B cell (primary cell): Measurements from ENCODE around the gene TNFRSF1B. TPM values are rescaled to one million over a fixed set of nuclear protein-coding genes. Genes with fewer than 3 reads are reported as not detected.
A peak's percentile ranks its signal among the peaks of the same experiment; 100 is the strongest.

Source experiments
- ATAC-seq: fragments of 200-7000 bp; cut with Tn5 transposase; one replicate; pipeline ENCODE4 v1.10.0; 2021; ENCODE audit warnings: low read depth, mild to moderate bottlenecking, moderate number of reproducible peaks, moderate library complexity
- CTCF ChIA-PET: fragments of 350-600 bp; sonication (Branson Sonifier 250); formaldehyde crosslinking; loops from one replicate; lab custom pipeline; 2021; ENCODE audit warnings: antibody characterized with exemption, inconsistent platforms; lab: Charles Lee
- POLR2A ChIA-PET: fragments of 350-600 bp; sonication (Branson Sonifier 250); formaldehyde crosslinking; loops from one replicate; lab custom pipeline; 2021; ENCODE audit warnings: antibody characterized with exemption; lab: Charles Lee
- DNase-seq: peaks from one replicate; pipeline ENCODE4 v3.0.0; 2013
- H2AFZ ChIP-seq: 2 replicates; pipeline ENCODE4 v1.6.1; 2012; ENCODE audit warnings: mild to moderate bottlenecking, low read depth, low read length; ENCODE audit not compliant: insufficient read depth, poor library complexity, severe bottlenecking
- H3K27ac ChIP-seq, 2 donors: 1 replicate in 1 of 2; 2 replicates in 1 of 2; pipeline ENCODE4 v1.5.1; 2012 to 2013; ENCODE audit warnings: low read length in 2 of 2, mild to moderate bottlenecking in 2 of 2, moderate library complexity in 1 of 2
- H3K27me3 ChIP-seq, 4 experiments: fragments of 200-600 bp in 1 of 4; sonication (generic) in 1 of 4; replicated peaks in 1 of 4; 1 replicate in 2 of 4; 2 replicates in 2 of 4; pipeline versions ENCODE4 v1.6.1 to v1.7.0; 2013 to 2016; ENCODE audit warnings: low read length in 3 of 4, mild to moderate bottlenecking in 2 of 4, mixed read lengths in 1 of 4, moderate library complexity in 1 of 4; ENCODE audit not compliant: insufficient read depth in 4 of 4, control insufficient read depth in 3 of 4; ENCODE audit errors: control extremely low read depth in 1 of 4
- H3K36me3 ChIP-seq, 2 experiments: replicated peaks in 1 of 2; 1 replicate in 1 of 2; 2 replicates in 1 of 2; pipeline versions ENCODE4 v1.6.1 to v1.7.1; 2013; ENCODE audit warnings: low read length in 1 of 2; ENCODE audit not compliant: insufficient read depth in 2 of 2, control insufficient read depth in 1 of 2; ENCODE audit errors: control extremely low read depth in 1 of 2, extremely low read depth in 1 of 2
- H3K4me1 ChIP-seq, 2 donors: fragments of 200-600 bp in 1 of 2; sonication (generic) in 1 of 2; 1 replicate in 1 of 2; 2 replicates in 1 of 2; pipeline versions ENCODE4 v1.5.1 to v1.6.1; 2013 to 2017; ENCODE audit warnings: low read length in 2 of 2; ENCODE audit not compliant: control insufficient read depth in 2 of 2, insufficient read depth in 2 of 2
- H3K4me2 ChIP-seq: replicated peaks from 2 replicates; pipeline ENCODE3; 2012; ENCODE audit warnings: mild to moderate bottlenecking, low read depth, low read length; ENCODE audit not compliant: poor library complexity, severe bottlenecking
- H3K4me3 ChIP-seq, 5 experiments: fragments of 200-600 bp in 1 of 5; sonication (generic) in 1 of 5; 1 replicate in 3 of 5; 2 replicates in 2 of 5; pipeline versions ENCODE4 v1.5.1 to v1.7.0; 2011 to 2016; ENCODE audit warnings: low read length in 4 of 5, mild to moderate bottlenecking in 4 of 5, low read depth in 2 of 5, control low read depth in 1 of 5, moderate library complexity in 1 of 5; ENCODE audit not compliant: insufficient read depth in 1 of 5; ENCODE audit errors: control extremely low read depth in 1 of 5, extremely low read depth in 1 of 5
- H3K79me2 ChIP-seq: fragments of 200-600 bp; sonication (generic); one replicate; pipeline ENCODE4 v1.6.0; 2016; ENCODE audit warnings: low read length; ENCODE audit not compliant: control insufficient read depth, insufficient read depth
- H3K9ac ChIP-seq: fragments of 200-600 bp; sonication (generic); 2 replicates; pipeline ENCODE4 v1.6.1; 2017; ENCODE audit warnings: mild to moderate bottlenecking, low read length, moderate library complexity
- H3K9me3 ChIP-seq, 3 donors: one replicate each; pipeline versions ENCODE4 v1.6.1 to v1.7.1; 2013; ENCODE audit warnings: low read length in 2 of 3; ENCODE audit not compliant: control insufficient read depth in 2 of 3, insufficient read depth in 1 of 3; ENCODE audit errors: control extremely low read depth in 1 of 3
- H4K20me1 ChIP-seq: 2 replicates; pipeline ENCODE4 v1.6.0; 2012; ENCODE audit warnings: mild to moderate bottlenecking, low read length; ENCODE audit not compliant: insufficient read depth, control insufficient read depth, poor library complexity, severe bottlenecking
- H3K27ac Mint-ChIP-seq: one replicate; pipeline ENCODE4 v1.8.0; 2021; ENCODE audit warnings: mixed read lengths
- H3K27me3 Mint-ChIP-seq: one replicate; pipeline ENCODE4 v1.8.0; 2021; ENCODE audit warnings: mixed read lengths
- H3K4me1 Mint-ChIP-seq: one replicate; pipeline ENCODE4 v1.8.0; 2021; ENCODE audit warnings: mixed read lengths
- H3K4me3 Mint-ChIP-seq: one replicate; pipeline ENCODE4 v1.8.0; 2021; ENCODE audit warnings: mixed read lengths
- H3K9me3 Mint-ChIP-seq: one replicate; pipeline ENCODE4 v1.8.0; 2022; ENCODE audit warnings: mixed read lengths; ENCODE audit not compliant: insufficient read depth
- CTCF ChIP-seq: fragments of 200-600 bp; IDR thresholded peaks from one replicate; pipeline ENCODE4 v1.8.0; 2022; ENCODE audit warnings: antibody characterized with exemption, mild to moderate bottlenecking
- EZH2 ChIP-seq: IDR thresholded peaks from 2 replicates; pipeline ENCODE4 v1.6.1; 2012; ENCODE audit warnings: borderline replicate concordance, low read depth, mild to moderate bottlenecking, moderate library complexity, low read length; ENCODE audit not compliant: insufficient read depth, poor library complexity, severe bottlenecking
- WGBS: methylation state at CpG from one replicate; pipeline ENCODE4 v1.1.5; 2013; ENCODE audit warnings: missing lambda C conversion rate; ENCODE audit not compliant: insufficient coverage; 5-methylcytosine and 5-hydroxymethylcytosine counted together
- intact Hi-C: fragments of 100-400 bp; cut with micrococcal nuclease; formaldehyde crosslinking; loops from one replicate; pipeline ENCODE4 v1.10.0; 2022
- polyA plus RNA-seq: library from polyadenylated mRNA; depleted of rRNA; stranded (reverse); fragments of >200 nt; gene quantifications from 2 replicates; pipeline ENCODE4 v1.2.3, GENCODE V29; 2012
- total RNA-seq, 2 donors: library from RNA; stranded (reverse); fragments of 120-200 nt in 1 of 2; gene quantifications; 1 replicate in 1 of 2; 2 replicates in 1 of 2; pipeline versions ENCODE4 v1.2.3 to v1.2.4, GENCODE V29; 2013 to 2022

The TNFRSF1B gene
- total and polyA plus RNA-seq, 2 donors (not counting 1 experiment from before 2014, with no cell fraction given) = 37.7 to 99.4 TPM

- intact Hi-C loops = no loop called here
- Histone ChIP-seq H3K4me1 (peaks cover 45 to 82% of the 10 kb centered on the region in 2 donors), H4K20me1 (peaks cover 90% of the 10 kb centered on the region), H3K9ac (no peak overlapping the region), H3K9me3 (no peaks in the 10 kb centered on the region), H3K4me3 (no peak overlapping the region), H3K36me3 (peaks cover 0 to 30% of the 10 kb centered on the region in 2 experiments), H2AFZ (no peak overlapping the region), H3K79me2 (peaks cover 92% of the 10 kb centered on the region), H3K4me2 (no peak overlapping the region), H3K27ac (peak overlapping the region in 1 of 2 donors; percentile 10), H3K27me3 (no peaks in the 10 kb centered on the region)
- DNase-seq = no peak
- Mint-ChIP-seq H3K9me3 (no peaks in the 10 kb centered on the region), H3K4me1 (peaks cover 79% of the 10 kb centered on the region), H3K4me3 (peak overlapping the region; percentile 59), H3K27me3 (no peaks in the 10 kb centered on the region), H3K27ac (peak overlapping the region; percentile 15)
- POLR2A ChIA-PET = interaction anchor here (0.6 to 1.4 kb wide), 5 partner anchors 8 to 40 kb away, joined by 3 to 6 read pairs (median 5); no protein-coding TSS in a partner anchor
- WGBS = 91% methylated on average over 23 of the region's 24 CpGs
- TF ChIP-seq CTCF (no peak), EZH2 (no peak)
- no peak for ATAC-seq
- CTCF ChIA-PET = interaction anchor here (0.6 to 8.4 kb wide), 5 partner anchors 19 to 66 kb away, joined by 3 to 48 read pairs (median 6); no protein-coding TSS in a partner anchor
These were observed 10.6 kb downstream of the TNFRSF1B start for GRCh38 chr1:12177156-12177998.
